HepG2 (cell line): Measurements from ENCODE around the gene SLC45A1. TPM values are rescaled to one million over a fixed set of nuclear protein-coding genes. Genes with fewer than 3 reads are reported as not detected.

Experiments used
- ATAC-seq: fragments of 200-7000 bp; cut with Tn5 transposase; 3 replicates; pipeline ENCODE4 v1.9.1; 2020; ENCODE audit warnings: mild to moderate bottlenecking, moderate library complexity
- BruUV-seq: library from RNA; stranded (reverse); fragments of 400-500 nt; replicated peaks from 2 replicates; lab custom pipeline; 2021; lab: Mats Ljungman, UMichigan
- CTCF ChIA-PET: fragments of 300-600 bp; formaldehyde crosslinking; extraction: SDS; loops from one replicate; lab custom pipeline; 2021; ENCODE audit warnings: low total read pairs, inconsistent platforms, low intra/inter-chr PET ratio; lab: Yijun Ruan, JAX
- POLR2A ChIA-PET: fragments of 350-600 bp; sonication (Branson Sonifier 250); formaldehyde crosslinking; loops from one replicate; lab custom pipeline; 2020; ENCODE audit warnings: antibody characterized with exemption, inconsistent platforms; lab: Yijun Ruan, JAX
- DNase-seq: peaks from one replicate; pipeline ENCODE4 v3.0.0-alpha.2; 2015; ENCODE audit warnings: low spot score
- FAIRE-seq: peaks from 3 replicates; lab custom pipeline; 2011; peaks lifted over from hg19 to GRCh38; lab: Jason Lieb, UNC
- H2AFZ ChIP-seq: one replicate; pipeline ENCODE4 v1.6.1; 2011; ENCODE audit warnings: low read length, inconsistent platforms
- H3K27ac ChIP-seq: fragments of 300-600 bp; 3 replicates; pipeline ENCODE4 v1.8.0; 2011; ENCODE audit warnings: mixed run types, mild to moderate bottlenecking, mixed read lengths, low read length, inconsistent platforms; ENCODE audit not compliant: insufficient read depth; ENCODE audit errors: extremely low read length
- H3K27me3 ChIP-seq, 2 experiments: fragments of 200-600 bp in 1 of 2; 2 replicates in 1 of 2; 3 replicates in 1 of 2; pipeline versions ENCODE4 v1.6.0 to v1.8.0; 2011; ENCODE audit warnings: low read length in 2 of 2, mild to moderate bottlenecking in 2 of 2, moderate library complexity in 2 of 2, inconsistent platforms in 1 of 2; ENCODE audit not compliant: insufficient read depth in 2 of 2, control insufficient read depth in 1 of 2
- H3K36me3 ChIP-seq, 2 experiments: fragments of 200-600 bp in 1 of 2; replicated peaks in 1 of 2; 2 replicates in 1 of 2; 3 replicates in 1 of 2; pipeline versions ENCODE4 v1.5.1 to v1.8.0; 2011; ENCODE audit warnings: low read length in 2 of 2, inconsistent platforms in 1 of 2; ENCODE audit not compliant: insufficient read depth in 2 of 2, control insufficient read depth in 1 of 2
- H3K4me1 ChIP-seq: 2 replicates; pipeline ENCODE4 v1.5.1; 2012; ENCODE audit warnings: low read length, inconsistent platforms; ENCODE audit not compliant: insufficient read depth
- H3K4me2 ChIP-seq: 2 replicates; pipeline ENCODE4 v1.6.0; 2011; ENCODE audit warnings: low read depth, low read length, inconsistent platforms
- H3K4me3 ChIP-seq, 3 experiments: fragments of 200-600 bp in 1 of 3; sonication (generic), shearing (Covaris generic) in 1 of 3; replicated peaks in 1 of 3; 2 replicates each; pipeline ENCODE4 v1.5.1; 2011 to 2016; ENCODE audit warnings: low read length in 3 of 3, inconsistent platforms in 2 of 3, low read depth in 2 of 3, mild to moderate bottlenecking in 2 of 3, control low read depth in 1 of 3, mixed read lengths in 1 of 3; ENCODE audit not compliant: insufficient read depth in 1 of 3
- H3K79me2 ChIP-seq: one replicate; pipeline ENCODE4 v1.6.1; 2011; ENCODE audit warnings: low read length, inconsistent platforms; ENCODE audit not compliant: insufficient read depth
- H3K9ac ChIP-seq: 2 replicates; pipeline ENCODE4 v1.6.0; 2011; ENCODE audit warnings: mild to moderate bottlenecking, low read depth, low read length, inconsistent platforms; ENCODE audit not compliant: insufficient read depth
- H3K9me3 ChIP-seq: 2 replicates; pipeline ENCODE4 v1.5.1; 2012; ENCODE audit warnings: mild to moderate bottlenecking, low read length
- H4K20me1 ChIP-seq: 2 replicates; pipeline ENCODE4 v1.6.0; 2011; ENCODE audit warnings: inconsistent platforms, mild to moderate bottlenecking, low read length, moderate library complexity; ENCODE audit not compliant: insufficient read depth
- CENPT ChIP-seq: sonication (generic); formaldehyde crosslinking; IDR thresholded peaks from 2 replicates; pipeline ENCODE4 v1.8.0; 2022; ENCODE audit warnings: low read depth, mild to moderate bottlenecking, moderate library complexity, missing genetic modification reagents
- CHCHD3 ChIP-seq: sonication (generic); formaldehyde crosslinking; IDR thresholded peaks from 2 replicates; pipeline ENCODE4 v1.8.0; 2022; ENCODE audit warnings: mild to moderate bottlenecking, missing genetic modification reagents, moderate library complexity
- FOSL2 ChIP-seq: sonication (generic); formaldehyde crosslinking; IDR thresholded peaks from 2 replicates; pipeline ENCODE4 v1.4.0; 2020; ENCODE audit warnings: missing genetic modification reagents
- HDAC6 ChIP-seq: fragments of 200-600 bp; sonication (generic); IDR thresholded peaks from 2 replicates; pipeline ENCODE4 v1.7.0; 2017; ENCODE audit warnings: mild to moderate bottlenecking, antibody characterized with exemption, low read length, low read depth
- HES4 ChIP-seq: sonication (generic); formaldehyde crosslinking; IDR thresholded peaks from 2 replicates; pipeline ENCODE4 v1.9.0; 2021; ENCODE audit warnings: mild to moderate bottlenecking, missing genetic modification reagents, borderline replicate concordance
- NFATC3 ChIP-seq: sonication (generic); formaldehyde crosslinking; IDR thresholded peaks from 2 replicates; pipeline ENCODE4 v1.5.1; 2020; ENCODE audit warnings: mild to moderate bottlenecking, missing genetic modification reagents
- RELA ChIP-seq: sonication (generic); formaldehyde crosslinking; IDR thresholded peaks from 2 replicates; pipeline ENCODE4 v1.4.0; 2020; ENCODE audit warnings: missing genetic modification reagents
- SOX5 ChIP-seq: IDR thresholded peaks from 2 replicates; pipeline ENCODE4 v1.6.1; 2016; ENCODE audit warnings: borderline replicate concordance
- XBP1 ChIP-seq: sonication (generic); formaldehyde crosslinking; IDR thresholded peaks from 2 replicates; pipeline ENCODE4 v1.5.0; 2020; ENCODE audit warnings: missing genetic modification reagents
- ZNF138 ChIP-seq: sonication (generic); formaldehyde crosslinking; IDR thresholded peaks from 2 replicates; pipeline ENCODE4 v1.5.0; 2020; ENCODE audit warnings: mild to moderate bottlenecking, low read depth, missing genetic modification reagents
- ZNF382 ChIP-seq: sonication (generic); formaldehyde crosslinking; IDR thresholded peaks from 2 replicates; pipeline ENCODE4 v1.5.0; 2020; ENCODE audit warnings: missing genetic modification reagents, mild to moderate bottlenecking, borderline replicate concordance
- ZNF619 ChIP-seq: sonication (generic); formaldehyde crosslinking; IDR thresholded peaks from 2 replicates; pipeline ENCODE4 v1.4.0; 2020; ENCODE audit warnings: mild to moderate bottlenecking, missing genetic modification reagents
- ZNF678 ChIP-seq: sonication (generic); formaldehyde crosslinking; IDR thresholded peaks from 2 replicates; pipeline ENCODE4 v1.4.0; 2020; ENCODE audit warnings: mild to moderate bottlenecking, missing genetic modification reagents
- ZNF772 ChIP-seq: sonication (generic); formaldehyde crosslinking; IDR thresholded peaks from 2 replicates; pipeline ENCODE4 v1.5.0; 2020; ENCODE audit warnings: mild to moderate bottlenecking, missing genetic modification reagents
- ZSCAN21 ChIP-seq: sonication (generic); formaldehyde crosslinking; IDR thresholded peaks from 2 replicates; pipeline ENCODE4 v1.8.0; 2022; ENCODE audit warnings: mild to moderate bottlenecking, missing genetic modification reagents, moderate library complexity, borderline replicate concordance
- WGBS: methylation state at CpG from one replicate; pipeline ENCODE4 v1.1.6; 2017; ENCODE audit warnings: low lambda C conversion rate; 5-methylcytosine and 5-hydroxymethylcytosine counted together
- in situ Hi-C: cut with HindIII; loops from 2 replicates; pipeline ENCODE4 v1.10.0; 2017; ENCODE audit warnings: low pct_unique_long_range_greater_than_20kb; ENCODE audit not compliant: extremely low pct_ligation_motif_present
- intact Hi-C: fragments of 100-400 bp; cut with micrococcal nuclease; formaldehyde crosslinking; loops from one replicate; pipeline ENCODE4 v1.10.0; 2022; ENCODE audit not compliant: unreplicated experiment
- polyA plus RNA-seq, 8 experiments: library from polyadenylated mRNA; depleted of rRNA in 3 of 8; stranded (reverse) in 7 of 8; unstranded in 1 of 8; fragments of >200 nt; fragmentation: Illumina TruSeq in 4 of 8; extraction: Trizol in 4 of 8; gene quantifications; 2 replicates each; pipeline versions ENCODE4 v1.2.1 to v1.2.3, GENCODE V29; 2011 to 2016; ENCODE audit warnings: low read depth in 4 of 8, missing spikeins in 1 of 8, mixed read lengths in 1 of 8; ENCODE audit not compliant: insufficient read depth in 1 of 8
- total RNA-seq, 5 experiments: library from RNA; depleted of rRNA; stranded (reverse); fragments of >200 nt; fragmentation: Illumina TruSeq; extraction: Trizol; gene quantifications; 2 replicates each; pipeline ENCODE4 v1.2.3, GENCODE V29; 2016; ENCODE audit warnings: low read depth in 1 of 5

Gene SLC45A1
- total and polyA plus RNA-seq, 2 of the 13 experiments (the other 11 are each of a cell fraction or from before 2014, with no cell fraction given) = not detected

DNA sequence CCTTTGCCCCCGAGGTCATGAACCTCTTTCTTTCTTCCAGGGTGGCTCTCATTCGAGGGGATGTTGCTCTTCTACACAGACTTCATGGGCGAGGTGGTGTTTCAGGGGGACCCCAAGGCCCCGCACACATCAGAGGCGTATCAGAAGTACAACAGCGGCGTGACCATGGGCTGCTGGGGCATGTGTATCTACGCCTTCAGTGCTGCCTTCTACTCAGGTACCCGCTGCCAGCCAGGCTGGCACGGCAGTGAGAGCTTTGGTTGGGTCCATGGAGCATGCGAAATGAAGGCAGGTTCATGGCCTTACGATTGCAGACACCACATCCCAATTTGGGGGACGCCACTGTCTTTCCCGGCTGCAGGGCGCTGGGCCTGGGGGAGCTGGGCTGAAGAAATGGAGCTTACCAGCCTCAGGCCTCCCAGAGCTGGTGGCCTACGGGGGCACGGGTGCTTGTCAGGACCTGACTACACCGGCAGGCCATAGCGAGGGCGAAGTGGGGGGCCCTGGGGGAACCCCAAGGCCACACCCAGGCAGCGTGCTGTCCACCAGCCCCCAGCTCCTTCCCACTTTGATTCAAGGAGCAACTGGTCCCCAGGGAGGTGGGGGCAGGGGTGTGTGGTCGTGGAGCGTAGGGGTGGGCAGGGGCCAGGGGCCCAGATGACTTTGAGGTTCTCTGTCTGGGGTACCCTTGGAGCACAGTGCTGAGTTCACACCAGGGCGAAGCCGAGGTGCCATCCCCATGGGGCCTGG is 20.0 kb downstream of the SLC45A1 start:
- H3K4me1 ChIP-seq = peaks cover 10% of the 10 kb centered on the region
- no TSS peak for BruUV-seq
- no peaks in the 10 kb centered on the region for H3K79me2 ChIP-seq
- POLR2A ChIA-PET = no interaction called here
- no peak overlapping the region for H3K27ac ChIP-seq
- CTCF ChIA-PET = no interaction called here
- ATAC-seq = no peak
- WGBS = 73% methylated on average over 8 of the region's 25 CpGs
- H2AFZ ChIP-seq = no peak overlapping the region
- no peaks in the 10 kb centered on the region for H3K9me3 ChIP-seq
- no peak for DNase-seq
- H3K4me2 ChIP-seq = no peak overlapping the region
- no peak overlapping the region for H3K4me3 ChIP-seq
- no peak for FAIRE-seq
- TF ChIP-seq ZNF619 (CRISPR knock-in tag) (no peak), ZNF138 (no peak), HDAC6 (no peak), RELA (CRISPR knock-in tag) (no peak)
- H4K20me1 ChIP-seq = no peaks in the 10 kb centered on the region
- no peaks in the 10 kb centered on the region for H3K36me3 ChIP-seq
- in situ Hi-C loops (no loop called here), intact Hi-C loops (no loop called here)
- H3K9ac ChIP-seq = no peak overlapping the region
- H3K27me3 ChIP-seq = peaks cover 5 to 33% of the 10 kb centered on the region in 2 experiments; a peak in 4 of 5 replicates

DNA sequence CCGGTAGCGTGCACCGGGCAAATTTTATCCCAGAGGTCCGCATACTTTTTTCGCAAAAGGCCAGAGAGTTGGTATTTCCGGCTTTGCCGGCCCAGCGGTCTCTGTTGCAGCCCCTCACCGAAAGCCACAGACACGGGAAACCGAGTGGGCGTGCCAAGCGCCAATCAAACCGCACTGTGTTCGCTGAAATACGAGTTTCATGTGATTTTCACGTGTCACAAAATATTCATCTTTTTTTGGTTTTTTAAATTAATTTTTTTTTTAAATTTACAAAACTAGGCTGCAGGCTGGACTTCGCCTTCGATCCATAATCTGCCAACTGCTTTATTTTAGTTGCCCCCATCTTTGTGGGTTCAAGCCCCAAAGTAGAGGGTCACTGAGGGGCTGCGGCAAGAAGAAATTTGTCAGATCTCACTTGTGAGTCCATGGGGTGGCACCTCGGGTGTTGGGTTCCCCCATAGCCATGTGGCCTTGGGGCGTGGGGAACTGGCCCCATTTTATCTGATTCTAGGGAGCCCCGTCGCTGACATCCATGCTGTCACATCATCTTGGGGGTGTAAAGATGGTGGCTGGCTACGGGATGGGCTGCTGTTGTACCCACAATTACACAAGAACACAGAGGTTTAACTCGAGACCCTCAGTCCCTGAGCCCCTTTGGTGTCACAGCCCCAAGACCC is 20.8 kb downstream of the SLC45A1 start:
- CTCF ChIA-PET = no interaction called here
- Histone ChIP-seq H3K27ac (no peak overlapping the region), H3K4me2 (no peak overlapping the region), H3K27me3 (peaks cover 5 to 38% of the 10 kb centered on the region in 2 experiments; a peak in 4 of 5 replicates), H3K36me3 (no peaks in the 10 kb centered on the region), H3K9ac (no peak overlapping the region), H3K9me3 (no peaks in the 10 kb centered on the region), H2AFZ (no peak overlapping the region), H4K20me1 (no peaks in the 10 kb centered on the region), H3K79me2 (no peaks in the 10 kb centered on the region), H3K4me1 (peaks cover 17% of the 10 kb centered on the region), H3K4me3 (no peak overlapping the region)
- FAIRE-seq (no peak), ATAC-seq (no peak), DNase-seq (no peak)
- 72% methylated on average over 14 of the region's 26 CpGs for WGBS
- no peak for TF ChIP-seq NFATC3
- TF ChIP-seq CHCHD3 (CRISPR knock-in tag) = no peak
- no peak for TF ChIP-seq ZNF772 (CRISPR knock-in tag)
- TF ChIP-seq ZNF382 (CRISPR knock-in tag) = no peak
- no peak for TF ChIP-seq ZNF678 (CRISPR knock-in tag)
- no peak for TF ChIP-seq FOSL2 (CRISPR knock-in tag)
- TF ChIP-seq HES4 (CRISPR knock-in tag) = no peak
- no peak for TF ChIP-seq CENPT (CRISPR knock-in tag)
- no peak for TF ChIP-seq ZSCAN21 (CRISPR knock-in tag)
- no peak for TF ChIP-seq XBP1 (CRISPR knock-in tag)
- TF ChIP-seq SOX5 (CRISPR knock-in tag) = no peak
- BruUV-seq = no TSS peak
- in situ Hi-C loops (no loop called here), intact Hi-C loops (no loop called here)
- POLR2A ChIA-PET = no interaction called here
